ENCODE results near the gene OR2T5.
"Not testable (repeated sequence)": the region's sequence is repeated elsewhere in the genome, so short reads cannot be mapped to it uniquely, and the experiment has no call there.

DNA sequence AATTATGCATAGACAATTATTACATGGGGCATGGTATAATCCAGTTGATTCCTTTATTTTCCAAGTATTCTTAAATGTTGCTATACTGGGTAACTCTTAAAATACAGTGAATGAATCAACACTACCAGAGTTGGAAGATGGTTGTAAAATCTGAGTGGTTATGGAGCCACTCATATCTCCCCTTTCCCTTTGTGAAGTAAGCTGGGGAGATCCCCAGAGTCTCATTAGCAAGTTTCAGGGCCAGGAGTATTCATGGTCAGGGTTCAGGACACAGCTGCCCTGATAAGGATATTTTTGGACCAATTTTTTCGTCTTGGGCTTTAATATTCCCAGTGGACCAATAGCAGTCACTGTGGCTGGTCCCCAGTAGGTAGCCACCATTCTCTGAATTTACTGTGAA lies 49.7 kb upstream of the OR2T5 start:
- TF ChIP-seq, protein P1, sequence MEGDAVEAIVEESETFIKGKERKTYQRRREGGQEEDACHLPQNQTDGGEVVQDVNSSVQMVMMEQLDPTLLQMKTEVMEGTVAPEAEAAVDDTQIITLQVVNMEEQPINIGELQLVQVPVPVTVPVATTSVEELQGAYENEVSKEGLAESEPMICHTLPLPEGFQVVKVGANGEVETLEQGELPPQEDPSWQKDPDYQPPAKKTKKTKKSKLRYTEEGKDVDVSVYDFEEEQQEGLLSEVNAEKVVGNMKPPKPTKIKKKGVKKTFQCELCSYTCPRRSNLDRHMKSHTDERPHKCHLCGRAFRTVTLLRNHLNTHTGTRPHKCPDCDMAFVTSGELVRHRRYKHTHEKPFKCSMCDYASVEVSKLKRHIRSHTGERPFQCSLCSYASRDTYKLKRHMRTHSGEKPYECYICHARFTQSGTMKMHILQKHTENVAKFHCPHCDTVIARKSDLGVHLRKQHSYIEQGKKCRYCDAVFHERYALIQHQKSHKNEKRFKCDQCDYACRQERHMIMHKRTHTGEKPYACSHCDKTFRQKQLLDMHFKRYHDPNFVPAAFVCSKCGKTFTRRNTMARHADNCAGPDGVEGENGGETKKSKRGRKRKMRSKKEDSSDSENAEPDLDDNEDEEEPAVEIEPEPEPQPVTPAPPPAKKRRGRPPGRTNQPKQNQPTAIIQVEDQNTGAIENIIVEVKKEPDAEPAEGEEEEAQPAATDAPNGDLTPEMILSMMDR (IDR thresholded peaks at IDR 0.05) = not testable (repeated sequence)
- TF ChIP-seq POLR2A, POLR2AphosphoS5 (IDR thresholded peaks at IDR 0.05): not testable (repeated sequence)

All from breast epithelium (tissue), 3 donors.